NCI-H1930 (cell line): ENCODE results near the gene OS9.
A peak's percentile ranks its signal among the peaks of the same experiment; 100 is the strongest.

Experiments
- DNase-seq, 2 experiments: peaks; one replicate each; lab custom pipeline; 2025; lab: John Stamatoyannopoulos, UW

The OS9 gene

DNA sequence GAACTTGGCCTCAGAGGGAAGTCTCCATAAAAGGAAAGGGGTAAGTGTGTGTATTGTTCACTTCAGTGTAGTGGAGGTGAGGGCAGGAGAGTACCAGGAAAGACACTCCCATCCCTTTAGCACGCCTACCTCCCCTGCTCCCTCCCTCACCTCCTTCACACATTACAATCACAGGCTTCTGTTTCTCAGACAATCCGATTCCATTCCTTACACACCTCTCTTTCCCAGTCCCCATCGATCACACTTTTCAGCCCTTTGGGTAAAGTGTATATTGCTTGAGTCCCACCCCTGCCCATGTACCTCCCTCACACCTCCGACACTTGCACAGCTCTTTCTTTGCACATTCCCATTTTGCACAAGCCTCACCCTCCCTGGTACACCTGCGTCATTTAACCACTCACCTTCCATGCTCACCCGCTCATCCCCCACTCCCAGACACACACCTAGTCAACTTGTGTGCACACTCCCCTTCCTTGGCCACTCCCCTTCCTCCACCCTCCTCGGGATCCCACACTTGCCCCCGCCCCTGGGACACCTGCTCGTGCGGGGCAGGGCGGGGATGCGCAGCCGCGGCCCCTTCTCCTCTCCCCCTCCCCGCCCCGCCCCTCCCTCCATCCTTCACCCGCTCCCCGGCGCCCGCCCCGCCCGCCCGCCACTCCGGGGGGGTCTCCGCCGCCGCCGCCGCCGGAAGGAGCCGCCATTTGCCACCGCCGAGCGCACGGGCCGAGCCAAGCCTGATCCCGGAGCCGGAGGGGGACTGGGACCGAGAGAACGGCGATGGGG, 60.7 kb downstream of the OS9 start, which contains the start of gene MARCHF9:
TSS of gene MARCHF9 (plus strand) at position 693 of the 783 bp plus-strand sequence. CDS start 426 bp downstream, outside the sequence.
- DNase-seq: peak; percentile 65 to 76

DNA sequence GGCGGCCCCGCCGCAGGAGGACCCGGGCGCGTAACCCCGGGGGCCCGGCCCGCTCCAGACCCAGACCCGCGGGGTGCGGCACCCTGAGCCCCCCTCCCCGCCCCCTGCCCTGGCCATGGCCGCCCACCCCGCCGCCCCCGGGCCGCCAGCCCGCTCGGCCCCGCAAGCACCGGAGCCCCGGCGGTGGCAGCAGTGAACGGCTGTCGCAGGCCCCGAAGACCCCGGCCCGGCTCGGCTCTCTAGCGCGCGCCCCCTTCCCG, 61.2 kb downstream of the OS9 start:
- DNase-seq: no peak

DNA sequence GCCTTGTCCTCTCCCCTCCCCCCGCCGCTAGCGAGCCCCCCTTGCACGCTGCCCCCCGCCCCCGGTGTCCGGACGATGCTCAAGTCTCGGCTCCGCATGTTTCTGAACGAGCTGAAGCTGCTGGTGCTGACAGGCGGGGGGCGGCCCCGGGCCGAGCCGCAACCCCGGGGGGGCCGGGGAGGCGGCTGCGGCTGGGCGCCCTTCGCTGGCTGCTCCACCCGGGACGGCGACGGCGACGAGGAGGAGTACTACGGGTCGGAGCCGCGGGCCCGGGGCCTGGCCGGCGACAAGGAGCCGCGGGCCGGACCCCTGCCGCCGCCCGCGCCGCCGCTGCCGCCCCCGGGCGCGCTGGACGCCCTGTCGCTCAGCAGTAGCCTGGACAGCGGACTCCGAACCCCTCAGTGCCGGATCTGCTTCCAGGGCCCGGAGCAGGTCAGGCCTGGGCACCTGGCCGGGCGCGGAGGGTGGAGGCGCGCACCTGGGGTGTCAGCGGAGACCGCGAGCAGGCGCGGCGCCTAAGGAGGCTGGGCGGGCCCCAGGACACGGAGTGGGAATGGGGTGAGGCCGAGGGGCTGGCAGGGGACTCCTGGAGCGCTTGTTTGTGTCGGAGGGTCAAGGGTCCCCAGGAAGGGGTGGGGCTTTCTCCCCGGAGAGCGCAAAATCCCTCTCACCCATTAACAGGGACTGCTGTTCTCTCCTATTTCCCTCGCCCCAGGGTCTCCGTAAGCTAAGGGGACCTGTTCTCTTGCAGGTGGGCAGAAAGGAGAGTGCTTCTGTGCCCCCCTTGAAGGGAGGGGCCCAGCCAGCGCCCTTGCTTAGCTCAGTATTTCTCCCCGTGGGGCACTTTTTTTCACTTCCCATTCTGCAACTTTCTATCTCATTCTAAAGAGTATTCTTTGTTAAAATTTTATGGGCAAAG, 61.8 kb downstream of the OS9 start:
- DNase-seq: no peak

DNA sequence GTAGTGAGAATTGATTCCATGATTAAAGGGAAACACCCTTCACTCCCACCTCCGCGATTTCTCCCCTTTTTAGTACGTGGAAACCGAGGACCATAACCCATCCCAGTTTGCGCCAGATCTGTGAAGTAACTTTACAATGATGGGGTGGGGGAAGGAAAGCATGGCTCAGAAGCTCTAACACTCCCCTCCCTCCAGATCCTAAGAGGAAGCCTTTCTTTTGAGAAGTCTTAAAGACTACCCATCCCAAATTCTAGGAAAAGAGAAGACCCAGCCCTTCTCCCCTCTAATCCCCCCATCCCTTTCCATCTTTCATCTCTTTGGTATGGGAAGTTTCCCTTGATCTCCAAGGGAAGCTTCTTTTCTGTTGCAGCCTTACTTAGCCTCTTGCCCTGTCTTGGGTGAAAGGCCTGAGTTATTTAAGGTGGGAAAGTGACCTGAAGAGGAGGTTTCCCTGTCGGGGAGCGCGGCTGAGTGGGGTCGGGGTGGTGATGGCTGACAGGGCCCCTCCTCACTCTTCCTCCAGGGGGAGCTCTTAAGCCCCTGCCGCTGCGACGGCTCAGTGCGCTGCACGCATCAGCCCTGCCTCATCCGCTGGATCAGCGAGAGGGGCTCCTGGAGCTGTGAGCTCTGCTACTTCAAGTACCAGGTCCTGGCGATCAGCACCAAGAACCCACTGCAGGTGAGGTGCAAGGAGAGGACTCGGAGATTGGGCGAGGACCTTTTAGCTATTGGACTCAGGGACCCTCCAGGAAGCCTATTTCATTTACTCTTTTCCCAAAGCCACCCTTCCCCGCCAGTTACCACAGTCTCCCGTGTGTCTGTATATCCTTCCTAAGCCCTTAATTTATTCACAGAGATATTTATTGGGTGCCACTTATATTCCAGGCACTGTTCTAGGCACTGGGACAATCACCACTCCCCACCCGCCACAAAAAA, 62.7 kb downstream of the OS9 start:
- no peak for DNase-seq

DNA sequence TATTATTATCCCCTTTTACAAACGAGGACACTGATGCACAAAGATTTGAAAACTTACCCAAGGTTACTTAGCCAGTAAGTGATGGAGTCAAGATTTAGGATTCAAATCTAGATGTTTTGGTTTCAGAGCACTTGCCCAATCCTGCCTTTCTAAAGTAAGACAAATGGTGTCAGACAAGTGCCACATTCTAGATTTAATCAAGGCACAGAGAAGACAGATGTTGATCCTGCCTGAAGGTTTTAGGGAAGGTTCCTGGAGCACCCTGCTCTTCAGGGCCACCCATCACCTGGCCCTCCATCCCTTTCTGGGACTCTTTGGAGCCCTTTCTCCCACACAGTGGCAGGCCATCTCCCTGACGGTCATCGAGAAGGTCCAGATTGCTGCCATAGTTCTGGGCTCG, 63.8 kb downstream of the OS9 start:
- DNase-seq: no peak

DNA sequence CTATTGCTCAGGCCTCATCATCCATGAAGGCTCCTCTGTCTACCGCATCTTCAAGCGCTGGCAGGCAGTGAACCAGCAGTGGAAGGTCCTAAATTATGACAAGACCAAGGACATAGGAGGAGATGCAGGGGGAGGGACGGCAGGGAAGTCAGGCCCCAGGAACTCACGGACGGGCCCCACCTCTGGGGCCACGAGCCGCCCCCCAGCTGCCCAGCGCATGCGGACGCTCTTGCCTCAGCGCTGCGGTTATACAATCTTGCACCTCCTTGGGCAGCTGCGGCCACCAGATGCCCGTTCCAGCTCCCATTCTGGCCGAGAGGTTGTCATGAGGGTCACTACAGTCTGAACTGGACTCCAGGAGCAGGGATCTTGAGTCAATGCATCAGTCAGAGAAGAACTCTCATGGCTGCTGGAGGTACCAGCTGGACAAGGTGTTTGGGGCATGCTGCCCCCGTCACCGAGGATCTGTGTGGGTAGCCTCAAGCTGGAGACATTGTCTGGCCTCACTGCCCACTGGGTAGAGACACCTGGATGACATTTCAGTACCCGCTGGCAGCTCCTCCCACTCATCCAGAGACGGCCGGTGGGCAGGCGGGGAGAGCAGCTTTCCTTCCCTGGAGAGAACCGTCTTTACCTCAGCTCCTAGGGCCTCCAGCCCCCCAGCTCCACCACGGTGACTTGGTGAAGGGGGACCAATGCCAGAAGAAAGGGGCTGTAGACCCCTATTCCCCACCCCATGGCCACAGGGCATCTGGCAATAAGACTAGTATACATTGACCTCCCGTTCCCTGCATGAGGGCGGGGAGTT, 64.8 kb downstream of the OS9 start:
- no peak for DNase-seq

DNA sequence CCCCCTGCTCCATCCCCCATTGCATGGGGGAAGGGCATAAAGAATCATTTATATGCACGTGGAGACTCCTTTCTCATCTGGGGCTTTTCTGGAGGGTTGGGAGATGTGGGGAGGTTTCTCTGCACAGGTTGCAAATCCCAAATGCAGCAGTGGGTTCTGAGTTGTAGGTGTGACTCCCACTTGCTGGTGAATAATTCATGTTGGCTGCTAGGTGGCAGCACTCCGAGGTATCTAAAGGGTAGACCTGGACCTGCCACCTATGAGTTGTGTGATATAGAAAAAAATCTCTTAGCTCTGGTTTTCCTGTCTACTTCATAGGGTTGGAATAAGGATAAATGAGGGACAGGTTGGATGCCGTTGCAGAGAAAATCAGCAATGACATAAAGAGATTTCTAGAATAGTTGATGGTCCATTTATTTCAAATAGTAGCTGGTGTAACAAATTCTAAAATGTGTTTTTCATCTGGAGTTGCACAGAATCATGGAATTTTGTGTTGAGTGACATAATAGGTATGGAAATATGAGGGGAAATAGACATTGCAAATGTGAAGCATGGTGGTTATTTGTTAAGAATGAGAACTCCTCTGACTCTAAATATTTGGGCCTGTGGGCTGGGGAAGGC, 65.5 kb downstream of the OS9 start:
- DNase-seq: peak; percentile 20

DNA sequence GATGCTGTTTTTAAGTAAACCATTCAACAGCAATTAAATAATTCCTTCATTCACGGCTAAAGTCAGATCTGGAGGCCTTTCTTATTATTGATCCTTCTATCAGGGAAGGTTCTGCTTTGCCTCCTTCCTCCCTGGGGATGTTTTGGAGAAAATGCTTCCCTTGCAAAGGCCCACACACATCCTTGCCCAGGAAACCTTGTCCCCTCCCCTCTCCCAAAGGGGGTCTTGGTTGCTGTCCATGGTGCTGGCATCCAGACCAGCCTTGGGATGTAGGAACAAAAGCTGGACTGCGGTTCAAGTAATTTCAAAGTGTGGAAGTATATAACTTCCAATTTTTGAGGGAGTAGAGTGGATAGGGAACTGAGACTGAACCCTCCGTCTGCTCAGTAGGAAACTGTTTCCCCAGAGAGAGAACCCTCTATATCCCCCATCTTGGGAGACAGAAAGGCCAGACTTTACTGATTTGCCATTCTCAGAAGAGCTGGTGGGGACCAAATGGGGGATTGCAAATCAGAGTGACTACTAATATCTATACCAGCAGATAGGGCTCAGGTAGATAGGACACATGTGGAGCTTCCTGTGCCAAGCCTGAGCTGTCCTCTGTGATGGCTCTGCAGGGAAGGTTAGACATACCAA, 66.5 kb downstream of the OS9 start:
- DNase-seq: no peak

DNA sequence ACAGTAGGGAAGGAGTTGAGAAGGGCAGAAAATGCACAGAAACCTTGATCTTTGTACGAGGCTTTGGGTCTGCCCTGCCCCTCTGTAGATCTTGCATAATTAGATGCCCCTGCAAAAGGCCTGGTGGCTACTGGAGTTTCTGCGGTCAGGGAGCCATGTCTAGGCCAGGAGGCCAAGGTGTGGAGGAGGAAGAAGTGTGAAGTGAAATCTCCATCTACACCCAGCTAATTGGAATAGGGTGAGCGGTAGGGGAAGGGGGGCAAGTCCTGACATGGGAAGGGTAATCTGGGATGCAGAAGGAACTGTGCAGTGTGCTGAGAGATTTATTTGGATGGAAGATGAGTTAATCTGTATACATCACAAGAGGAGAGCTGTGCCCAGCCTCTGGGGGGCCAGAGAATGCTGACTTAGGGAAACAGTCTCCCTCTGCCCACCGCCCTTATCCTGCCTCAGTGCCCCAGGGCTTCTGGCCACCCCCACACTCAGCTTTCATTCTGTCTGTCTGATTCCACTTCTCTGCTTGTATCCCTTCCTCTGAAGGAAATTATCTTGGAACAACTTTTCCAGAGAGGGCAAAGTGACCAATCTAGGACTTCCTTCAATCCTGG, 67.6 kb downstream of the OS9 start:
- DNase-seq: no peak

DNA sequence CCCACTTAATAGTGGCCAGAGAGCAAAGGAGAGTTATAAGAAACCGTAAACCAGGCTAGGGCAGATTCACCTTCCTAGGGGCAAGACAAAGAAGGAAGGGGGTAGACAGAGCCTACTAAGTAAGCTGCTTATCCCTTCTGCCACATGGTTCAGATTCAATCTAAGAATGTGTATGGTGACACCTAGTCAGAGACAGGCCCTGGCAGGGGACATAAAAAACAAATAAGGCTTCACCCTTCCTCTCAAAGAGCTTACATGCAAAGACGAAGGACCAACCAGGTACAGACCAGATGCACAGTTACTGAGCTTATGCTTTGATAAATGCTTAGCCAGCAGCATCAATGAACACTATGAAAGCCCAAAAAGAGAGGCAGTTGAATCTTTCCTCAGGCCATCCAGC, 68.5 kb downstream of the OS9 start:
- no peak for DNase-seq

DNA sequence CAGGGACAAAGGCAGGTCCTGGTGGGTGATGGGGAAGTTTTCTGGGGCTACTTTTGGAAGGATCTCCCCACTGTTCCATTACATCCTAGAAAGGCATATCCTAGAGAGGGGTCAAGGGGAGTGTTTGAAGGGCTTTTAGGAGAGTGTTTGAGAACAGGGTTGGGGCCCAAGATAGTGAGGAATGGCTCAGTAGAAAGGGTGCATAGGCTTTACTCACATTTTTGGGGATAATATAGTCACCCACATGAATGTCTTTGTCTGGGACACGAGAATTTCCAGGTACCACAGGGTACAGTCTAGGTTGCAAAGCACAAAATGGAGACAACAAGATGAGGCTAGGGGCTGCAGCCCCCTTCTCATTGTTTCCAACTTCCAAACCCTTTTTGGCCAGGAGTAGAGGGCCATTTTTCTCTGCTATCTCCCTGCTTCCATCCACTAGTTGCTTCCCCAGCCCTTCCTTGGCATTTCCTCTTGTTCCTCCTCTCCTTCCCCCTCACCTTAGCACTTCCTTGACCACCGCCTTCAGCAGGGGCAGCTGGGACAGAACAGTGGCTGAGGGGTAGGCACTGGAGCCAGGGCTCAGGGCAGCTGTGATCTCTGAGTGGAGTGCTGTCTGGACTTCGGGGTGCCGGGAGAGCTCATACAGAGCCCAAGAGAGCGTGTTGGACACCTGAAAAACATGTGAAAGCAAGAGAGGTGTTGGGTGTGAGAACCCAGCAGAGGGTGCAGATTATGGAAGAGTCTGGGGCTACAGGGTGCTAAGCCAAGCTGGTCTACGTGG, 70.1 kb downstream of the OS9 start:
- DNase-seq: no peak

DNA sequence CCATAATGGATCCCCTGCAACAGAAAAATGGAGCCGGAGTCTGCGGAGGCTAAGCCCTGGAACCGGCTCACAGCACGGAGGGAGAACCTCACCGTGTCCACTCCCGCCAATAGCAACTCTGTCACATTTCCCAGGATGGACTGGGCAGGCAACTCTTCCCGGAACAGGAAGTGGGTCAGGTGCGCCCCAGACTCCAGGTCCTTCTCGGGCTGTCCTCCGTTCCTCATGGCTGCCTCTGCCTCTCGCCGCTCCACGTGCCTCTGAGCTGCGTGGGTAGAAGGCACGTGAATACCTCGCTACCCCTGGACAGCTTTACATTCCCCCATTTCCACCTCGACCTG, 70.7 kb downstream of the OS9 start:
- DNase-seq: no peak

DNA sequence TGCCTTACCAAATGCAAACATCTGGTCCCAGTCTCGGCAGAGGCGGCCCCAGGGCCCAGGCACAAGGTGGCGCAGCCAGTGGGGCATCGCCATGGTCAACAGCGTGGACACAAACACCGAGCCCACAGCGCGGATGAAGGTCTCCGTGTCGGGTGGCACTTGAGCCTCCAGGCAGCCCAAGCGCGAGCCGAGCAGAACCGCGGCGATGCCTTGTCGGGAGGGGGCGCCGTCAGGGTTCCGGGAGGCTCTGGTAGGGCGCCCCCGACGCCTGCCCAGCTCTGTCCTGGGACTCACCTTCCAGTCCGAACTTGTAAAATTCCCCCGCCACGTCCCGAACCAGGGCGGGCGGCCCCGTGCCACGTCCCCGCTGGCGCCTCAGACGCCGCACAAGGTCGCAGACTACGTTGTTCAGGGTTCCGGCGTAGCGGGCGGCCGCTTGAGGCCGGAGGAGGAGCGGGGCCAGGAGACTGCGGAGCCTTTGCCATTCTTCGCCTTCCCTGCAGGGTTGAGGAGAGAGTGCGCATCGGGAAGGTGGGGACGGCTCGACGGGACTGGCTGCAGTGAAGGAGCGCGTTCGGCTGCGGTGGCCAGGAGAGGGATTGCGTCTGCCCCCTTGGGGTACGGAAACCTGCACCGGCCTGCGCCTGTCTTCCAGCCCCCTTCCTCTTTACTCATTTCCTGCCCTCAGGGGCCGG, 71.2 kb downstream of the OS9 start:
- no peak for DNase-seq

DNA sequence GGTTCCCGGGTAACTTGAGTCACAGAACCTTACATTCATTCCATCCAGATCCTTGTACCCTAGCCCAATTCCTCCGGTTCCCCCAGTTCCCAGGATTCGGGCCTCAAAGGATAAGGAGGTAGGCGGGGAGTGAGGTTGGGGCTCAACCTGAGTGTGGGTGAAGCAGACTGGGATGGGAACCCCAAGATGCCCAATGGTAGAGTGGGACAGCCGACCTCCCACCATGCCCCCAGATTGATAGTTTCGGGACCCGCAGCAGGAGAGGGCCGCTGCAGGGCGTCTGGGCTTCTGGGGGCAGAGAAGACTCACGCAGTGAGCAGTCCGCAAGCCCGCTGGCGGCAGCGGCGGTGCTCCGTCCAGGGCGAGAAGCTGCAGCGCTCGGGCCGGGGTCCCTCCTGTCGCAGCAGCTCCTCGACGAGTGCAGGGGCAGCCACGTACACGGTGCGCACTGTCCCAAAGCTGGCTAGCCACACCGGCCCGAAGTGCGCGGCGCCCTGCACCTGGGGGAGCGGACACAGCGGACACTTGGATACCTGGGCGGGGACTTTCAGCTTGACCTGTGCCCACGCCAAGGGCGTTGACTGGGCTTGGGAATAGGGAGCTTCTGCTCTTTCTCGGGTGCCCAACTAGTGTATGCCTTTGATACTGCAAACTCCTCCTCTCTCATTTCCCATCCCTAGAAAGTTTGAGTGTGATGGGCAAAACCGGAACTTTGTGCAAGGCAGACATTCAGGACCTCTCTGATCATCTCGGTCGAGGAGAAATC, 71.9 kb downstream of the OS9 start:
- DNase-seq: no peak

DNA sequence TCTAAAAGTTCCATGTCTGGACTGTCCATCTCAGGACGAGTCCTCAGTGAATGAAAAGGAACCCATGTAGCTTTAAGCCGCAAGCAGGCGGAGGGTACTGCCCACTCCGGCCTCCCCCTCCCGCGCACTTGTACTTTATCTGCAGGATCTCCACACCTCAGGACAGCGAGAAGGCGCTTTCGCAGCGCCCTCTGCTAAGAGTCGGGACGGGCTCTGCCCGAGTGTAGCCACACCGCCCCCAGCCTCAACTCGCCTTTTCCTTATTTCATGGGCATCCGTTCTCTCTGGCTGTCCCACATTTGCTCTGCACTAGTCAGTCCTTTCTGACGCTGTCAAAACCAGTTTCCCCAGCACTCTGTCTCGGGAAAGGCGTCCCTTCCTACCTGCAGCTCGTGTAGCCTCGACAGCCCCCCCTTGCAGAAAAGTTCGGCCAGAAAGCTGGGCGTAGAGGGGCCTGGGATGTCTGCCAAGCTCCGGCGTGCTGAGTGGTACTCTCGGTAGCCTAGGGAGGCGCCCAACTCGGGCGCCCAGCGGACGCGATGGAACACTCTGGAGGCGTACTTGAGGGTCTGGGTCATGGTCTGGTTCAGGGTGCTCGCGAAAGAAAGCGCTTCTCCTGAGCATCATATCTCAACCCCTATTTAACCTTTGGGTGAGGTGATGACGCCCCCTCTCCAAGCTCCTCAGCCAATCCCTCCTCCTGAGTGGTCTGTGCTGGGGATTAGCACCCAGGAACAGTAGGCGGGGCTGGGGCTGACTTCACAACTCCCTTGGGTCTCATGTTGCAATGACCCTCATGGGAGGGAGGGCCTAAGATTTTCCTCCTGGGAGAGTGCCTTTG, 72.8 kb downstream of the OS9 start, which contains the start of gene CYP27B1:
TSS of gene CYP27B1 (minus strand) at position 615 of the 841 bp plus-strand sequence. CDS start at position 578, 37 bp downstream.
- no peak for DNase-seq

DNA sequence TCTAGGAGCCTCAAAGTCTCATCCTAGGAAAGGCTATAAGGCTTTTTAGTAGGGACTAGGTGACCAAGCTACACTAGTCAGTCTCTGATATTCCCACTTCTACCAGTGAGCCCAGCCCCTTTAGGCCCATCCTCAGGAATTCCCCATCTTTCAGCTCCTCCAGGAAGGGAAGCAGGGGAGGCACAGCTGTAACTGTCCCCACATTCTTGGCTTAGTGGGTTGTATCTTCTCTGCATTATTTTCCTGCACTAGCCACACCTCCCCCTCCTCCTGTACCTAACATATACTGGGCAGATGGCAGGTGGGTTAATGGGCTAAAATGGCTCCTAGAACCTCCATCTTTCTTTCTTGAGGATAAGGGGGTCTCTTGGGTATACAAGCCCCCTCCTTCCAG, 73.4 kb downstream of the OS9 start:
- no peak for DNase-seq

DNA sequence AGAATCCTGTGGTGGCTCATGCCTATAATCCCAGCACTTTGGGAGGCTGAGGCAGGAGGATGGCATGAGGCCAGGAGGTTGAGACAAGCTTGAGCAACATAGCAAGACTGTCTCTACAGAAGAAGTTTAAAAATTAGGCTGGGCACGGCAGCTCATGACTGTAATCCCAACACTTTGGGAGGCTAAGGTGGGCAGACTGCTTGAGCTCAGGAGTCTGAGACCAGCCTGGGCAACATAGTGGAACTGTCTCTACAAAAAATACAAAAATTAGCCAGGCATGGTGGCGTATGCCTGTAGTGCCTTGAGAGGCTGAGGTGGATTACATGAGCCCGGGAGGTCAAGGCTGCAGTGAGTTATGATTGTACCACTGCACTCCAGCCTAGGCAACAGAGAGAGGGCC, 73.9 kb downstream of the OS9 start:
- no peak for DNase-seq
